Measurements from ENCODE around the gene KRT3.
"Not testable (repeated sequence)": the region's sequence is repeated elsewhere in the genome, so short reads cannot be mapped to it uniquely, and the experiment has no call there.

Gene KRT3

GRCh38 chr12:52796839-52797528 lies 1.1 kb upstream of the KRT3 start:
- no peak for DNase-seq

DNA sequence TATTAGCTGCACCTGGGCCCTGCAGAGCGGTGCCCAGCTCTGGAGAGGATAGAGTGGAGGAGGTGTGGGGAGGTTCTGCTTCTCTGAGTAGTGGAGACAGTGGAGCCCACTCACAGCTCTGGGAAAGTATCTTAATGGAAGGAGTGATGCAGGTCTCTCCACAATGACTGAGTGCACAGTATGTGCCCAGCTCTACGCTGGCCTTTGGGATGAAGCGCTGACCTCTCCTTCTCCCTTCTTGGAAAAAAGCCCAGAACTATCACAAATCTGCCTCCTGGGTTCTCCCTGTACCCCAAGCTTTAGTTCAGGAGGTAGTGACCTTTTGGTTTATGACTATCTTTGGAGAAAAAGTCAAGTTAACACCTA lies 495 bp upstream of the KRT3 start:
- no peak for DNase-seq

GRCh38 chr12:52795332-52795674 lies 614 bp downstream of the KRT3 start:
- DNase-seq: not testable (repeated sequence)

GRCh38 chr12:52794479-52795331 lies 1.2 kb downstream of the KRT3 start:
- DNase-seq: no peak

- no peak for DNase-seq
Measured at GRCh38 chr12:52792185-52793029, 3.5 kb downstream of the KRT3 start.

GRCh38 chr12:52791271-52792184 lies 4.4 kb downstream of the KRT3 start:
- no peak for DNase-seq

DNA sequence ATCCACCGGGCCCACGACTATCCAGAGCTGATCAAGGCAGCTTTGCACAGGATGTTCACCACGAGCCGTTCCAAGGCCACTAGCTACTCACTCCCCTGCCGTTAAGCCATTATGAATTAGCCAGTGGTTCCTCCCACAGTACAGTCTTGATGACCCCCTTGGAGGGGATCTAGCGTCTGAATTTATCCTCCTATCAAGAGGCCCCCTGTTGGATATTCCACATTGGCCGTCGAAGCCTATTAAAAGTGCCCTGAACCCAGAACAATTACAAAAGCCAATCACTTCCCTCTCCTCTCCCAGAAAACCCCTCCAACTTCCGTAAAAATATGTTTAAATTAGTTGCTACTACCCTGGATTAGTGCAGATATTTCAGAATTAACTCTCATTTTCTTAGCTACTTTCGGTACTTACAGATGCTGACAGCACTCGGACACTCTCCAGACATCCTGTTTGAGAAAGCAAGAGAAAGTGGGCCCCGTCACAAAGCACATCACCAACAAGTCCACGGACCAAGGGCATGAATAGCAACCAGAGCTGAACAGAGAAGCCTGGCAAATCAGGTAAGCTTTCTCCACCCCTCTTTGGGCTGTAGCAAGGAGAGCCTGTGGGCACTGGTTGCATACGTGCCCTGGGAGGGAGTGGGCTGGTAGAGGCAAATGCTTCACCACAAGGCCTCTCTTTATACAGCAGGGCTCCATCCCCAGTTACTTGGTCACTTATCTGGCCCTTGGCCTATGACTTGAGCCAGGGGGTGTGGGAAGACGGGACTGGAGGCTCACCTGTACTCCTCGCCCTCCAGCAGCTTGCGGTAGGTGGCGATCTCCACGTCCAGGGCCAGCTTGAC lies 5.3 kb downstream of the KRT3 start:
- DNase-seq: no peak

DNA sequence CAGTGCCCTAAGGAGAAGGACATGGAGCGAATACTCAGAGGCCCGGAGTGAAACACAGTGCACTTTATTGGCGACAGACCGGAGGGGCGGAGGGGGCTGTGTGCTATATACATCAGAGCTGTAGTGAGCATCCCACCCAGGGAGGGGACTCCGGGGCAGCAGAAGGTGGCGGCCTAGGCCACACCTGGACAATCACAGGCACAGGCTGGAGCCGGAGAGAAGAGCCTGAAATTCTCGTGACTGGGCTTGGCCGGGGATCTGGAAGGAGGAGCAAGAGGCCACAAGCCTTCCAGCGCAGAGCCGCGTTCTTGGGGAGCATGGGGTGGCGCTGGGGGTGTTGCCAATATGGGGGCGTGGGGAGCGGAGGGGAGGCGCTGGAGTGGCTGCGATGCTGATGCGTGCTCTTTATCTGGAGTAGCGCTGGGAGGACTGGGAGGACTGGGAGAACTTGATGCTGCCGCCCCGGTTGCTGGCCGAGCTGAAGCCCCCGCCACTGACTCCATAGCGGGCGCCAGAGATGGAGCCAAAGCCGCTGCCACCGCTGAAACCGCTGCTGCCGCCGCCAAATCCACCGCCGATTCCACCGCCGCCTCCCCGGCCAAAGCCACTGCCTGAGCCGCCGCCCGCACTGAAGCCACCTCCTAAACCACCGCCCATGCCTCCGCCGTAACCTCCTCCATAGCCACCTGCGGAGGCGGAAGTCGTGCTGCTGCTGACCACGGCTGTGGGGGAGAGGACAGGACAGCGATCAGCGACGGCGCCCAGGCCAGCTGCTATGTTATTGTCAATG lies 6.1 kb downstream of the KRT3 start:
- no peak for DNase-seq

GRCh38 chr12:52788876-52789636 lies 6.9 kb downstream of the KRT3 start:
- no peak for DNase-seq

DNA sequence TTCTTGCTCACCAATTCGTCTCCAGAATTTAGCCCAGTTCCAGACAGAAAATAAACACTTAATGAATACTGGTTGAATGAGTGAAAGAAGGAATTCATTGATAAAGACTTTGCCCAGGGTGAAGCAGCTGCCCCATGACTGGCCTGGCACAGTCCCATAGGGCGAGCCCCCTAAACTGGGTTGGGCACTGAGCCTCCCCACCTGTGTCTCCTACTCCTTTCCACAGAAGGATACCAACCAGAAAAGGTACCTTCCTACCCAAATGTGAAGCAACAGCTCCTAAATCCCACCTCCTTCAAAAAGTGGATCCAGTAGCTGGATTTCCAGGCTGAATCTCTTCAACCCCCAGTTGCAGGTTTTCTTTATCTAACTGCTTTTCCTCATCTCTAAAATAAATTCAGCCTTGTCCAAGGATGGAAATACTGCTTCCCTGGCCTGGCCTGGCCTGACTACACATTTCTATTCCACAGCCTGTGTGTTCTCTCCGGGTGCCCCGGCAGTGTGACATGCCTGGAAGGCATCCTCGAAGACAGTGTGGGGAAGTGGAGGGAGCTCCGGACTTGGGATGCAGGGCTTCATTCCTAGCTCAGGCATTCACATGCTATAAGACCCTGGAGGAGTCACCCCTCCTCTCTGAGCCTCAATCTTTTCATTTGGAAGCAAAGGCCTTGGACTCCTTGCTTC lies 7.6 kb downstream of the KRT3 start:
- DNase-seq: no peak

DNA sequence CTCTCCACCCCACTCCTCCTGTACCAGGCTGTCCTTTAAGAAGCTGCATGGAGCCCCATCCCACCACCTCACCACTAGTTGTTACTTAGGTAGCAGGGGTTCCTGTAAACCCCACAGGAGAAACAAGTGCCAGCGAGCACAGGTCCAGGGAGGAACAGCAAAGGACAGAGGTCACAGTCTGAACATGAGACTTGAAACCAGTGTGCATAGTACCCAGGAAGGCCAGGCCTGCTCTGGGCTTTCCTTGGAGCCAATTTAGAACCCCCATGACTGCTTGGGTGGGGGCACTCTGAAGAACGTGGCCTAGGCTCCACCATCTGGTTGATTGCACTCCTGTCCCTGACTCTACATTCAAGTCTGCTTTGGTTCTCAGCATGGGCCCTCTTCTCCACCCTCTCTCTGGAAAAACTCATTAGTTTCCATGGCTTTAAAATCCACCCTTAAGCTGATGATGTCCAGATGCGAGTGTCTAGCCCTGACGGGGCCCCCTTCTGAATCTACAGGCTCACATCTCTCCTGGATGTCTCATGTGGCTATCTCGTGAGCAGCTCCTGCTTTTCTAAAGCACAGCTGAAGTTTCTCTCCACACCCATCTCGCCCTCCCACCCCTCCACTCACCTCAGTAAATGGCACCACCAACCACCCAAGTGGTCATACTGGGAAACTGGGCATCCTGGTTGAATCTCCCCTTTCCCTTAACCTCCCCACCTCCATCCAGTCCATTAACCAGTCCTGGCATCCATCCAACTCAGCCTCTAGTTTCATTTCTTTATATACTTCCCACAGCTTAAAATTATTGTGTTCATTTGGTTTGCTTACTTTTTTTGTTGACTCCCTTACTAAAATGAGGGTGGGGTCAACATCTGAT lies 8.4 kb downstream of the KRT3 start:
- no peak for DNase-seq

DNA sequence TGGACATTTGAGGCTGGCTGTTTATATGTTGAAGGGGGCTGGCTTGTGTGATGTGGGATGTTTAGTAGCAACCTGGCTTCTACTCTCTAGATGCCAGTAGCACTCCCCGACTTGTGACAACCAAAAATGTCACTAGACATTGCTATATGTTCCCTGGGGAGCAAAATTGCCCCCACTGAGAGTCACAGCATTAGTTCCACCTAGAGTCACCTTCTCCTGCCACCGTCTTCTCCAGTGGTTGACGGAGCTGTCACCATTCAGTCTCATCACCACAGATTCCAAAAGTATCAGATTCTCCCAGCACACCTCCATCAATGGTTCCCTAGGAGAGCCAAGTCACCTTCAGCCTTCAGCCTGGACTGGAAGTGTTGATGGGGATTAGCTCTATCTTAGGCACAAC lies 11.0 kb downstream of the KRT3 start:
- DNase-seq: no peak

GRCh38 chr12:52783563-52784316 lies 12.2 kb downstream of the KRT3 start:
- no peak for DNase-seq

DNA sequence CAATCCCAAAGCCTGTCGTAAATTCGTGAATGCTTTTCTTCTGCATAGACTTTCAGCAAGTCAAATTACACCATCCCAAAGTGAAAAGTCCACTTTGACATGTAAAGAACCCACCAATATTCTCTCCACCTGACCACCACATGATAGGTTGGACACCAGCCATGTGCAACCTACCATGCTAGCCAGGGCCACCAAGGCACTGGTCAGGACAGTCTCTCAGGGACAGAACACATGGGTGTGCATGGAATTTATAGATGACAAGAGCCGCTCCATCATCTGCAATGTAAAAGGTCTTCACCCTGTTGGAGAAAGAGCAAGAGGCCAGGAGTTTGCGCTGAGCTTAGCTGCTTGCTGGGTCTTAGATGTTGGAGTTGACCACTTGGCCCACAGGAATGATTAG lies 13.4 kb downstream of the KRT3 start:
- DNase-seq: no peak

GRCh38 chr12:52781399-52782082 lies 14.4 kb downstream of the KRT3 start:
- no peak for DNase-seq

DNA sequence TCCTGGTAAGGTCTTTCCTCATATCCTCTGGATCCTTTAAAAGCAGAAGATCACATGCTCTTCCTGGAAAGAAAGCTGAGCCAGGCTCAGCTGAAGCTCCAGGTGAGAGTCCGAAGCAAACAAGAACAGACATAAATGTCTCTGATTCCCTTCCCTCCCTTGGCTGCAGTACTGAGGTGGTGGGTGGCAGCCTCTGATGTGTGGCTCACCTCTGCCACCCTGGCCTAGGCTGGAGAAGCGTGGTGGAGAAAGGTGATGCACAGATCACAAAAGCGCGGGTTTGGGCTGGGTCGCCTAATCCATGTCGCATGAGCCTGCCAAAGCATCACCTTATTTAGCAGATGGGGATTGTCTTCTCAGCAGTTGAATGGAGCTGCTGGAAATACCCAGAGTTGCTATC lies 16.0 kb downstream of the KRT3 start:
- no peak for DNase-seq

GRCh38 chr12:52778833-52779232 lies 17.1 kb downstream of the KRT3 start:
- DNase-seq: no peak

Data from activated CD4-positive, alpha-beta T cell treated with anti-CD3 and anti-CD28 coated beads, Interleukin-2, amount 50 U/mL, for 16 hours (primary cell).